ENCODE results near the gene ARID2.

DNA sequence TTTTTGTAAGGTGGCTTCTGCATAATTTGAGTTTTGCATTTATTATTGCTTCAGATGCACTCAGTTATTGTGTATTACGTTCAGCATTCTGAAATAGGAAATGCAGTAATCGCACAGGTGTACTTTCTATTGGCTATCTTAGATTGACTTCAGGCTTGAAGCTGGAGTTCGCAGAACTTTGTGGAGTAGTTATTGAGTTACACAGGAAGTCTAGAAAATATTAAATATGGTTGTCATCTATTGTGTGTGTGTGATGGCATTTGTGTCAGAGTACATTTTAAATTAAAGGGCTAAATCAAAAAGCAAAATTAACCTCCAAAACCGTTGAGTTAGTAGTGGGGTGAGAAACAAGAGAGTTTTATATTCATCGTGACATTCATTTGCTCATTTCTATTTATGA, 2.7 kb downstream of the ARID2 start:
- TF ChIP-seq ZNF610 (tag by site-specific recombination; IDR thresholded peaks at IDR 0.05; ENCODE audit: borderline replicate concordance): no peak
- TF ChIP-seq, protein P1, sequence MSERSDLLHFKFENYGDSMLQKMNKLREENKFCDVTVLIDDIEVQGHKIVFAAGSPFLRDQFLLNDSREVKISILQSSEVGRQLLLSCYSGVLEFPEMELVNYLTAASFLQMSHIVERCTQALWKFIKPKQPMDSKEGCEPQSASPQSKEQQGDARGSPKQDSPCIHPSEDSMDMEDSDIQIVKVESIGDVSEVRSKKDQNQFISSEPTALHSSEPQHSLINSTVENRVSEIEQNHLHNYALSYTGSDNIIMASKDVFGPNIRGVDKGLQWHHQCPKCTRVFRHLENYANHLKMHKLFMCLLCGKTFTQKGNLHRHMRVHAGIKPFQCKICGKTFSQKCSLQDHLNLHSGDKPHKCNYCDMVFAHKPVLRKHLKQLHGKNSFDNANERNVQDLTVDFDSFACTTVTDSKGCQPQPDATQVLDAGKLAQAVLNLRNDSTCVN (tag by site-specific recombination; optimal IDR thresholded peaks at IDR 0.05): no peak
- TF ChIP-seq ZNF350 (tag by site-specific recombination; IDR thresholded peaks at IDR 0.05): no peak
- TF ChIP-seq ZNF624 (tag by site-specific recombination; IDR thresholded peaks at IDR 0.05): no peak
- TF ChIP-seq ZNF404 (tag by site-specific recombination; IDR thresholded peaks at IDR 0.05): no peak
- TF ChIP-seq, protein P2, sequence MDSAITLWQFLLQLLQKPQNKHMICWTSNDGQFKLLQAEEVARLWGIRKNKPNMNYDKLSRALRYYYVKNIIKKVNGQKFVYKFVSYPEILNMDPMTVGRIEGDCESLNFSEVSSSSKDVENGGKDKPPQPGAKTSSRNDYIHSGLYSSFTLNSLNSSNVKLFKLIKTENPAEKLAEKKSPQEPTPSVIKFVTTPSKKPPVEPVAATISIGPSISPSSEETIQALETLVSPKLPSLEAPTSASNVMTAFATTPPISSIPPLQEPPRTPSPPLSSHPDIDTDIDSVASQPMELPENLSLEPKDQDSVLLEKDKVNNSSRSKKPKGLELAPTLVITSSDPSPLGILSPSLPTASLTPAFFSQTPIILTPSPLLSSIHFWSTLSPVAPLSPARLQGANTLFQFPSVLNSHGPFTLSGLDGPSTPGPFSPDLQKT (IDR thresholded peaks at IDR 0.05; ENCODE audit: borderline replicate concordance, low read depth, low read length): no peak
- no peak for TF ChIP-seq ZNF501 (tag by site-specific recombination; IDR thresholded peaks at IDR 0.05)
- TF ChIP-seq, protein P3, sequence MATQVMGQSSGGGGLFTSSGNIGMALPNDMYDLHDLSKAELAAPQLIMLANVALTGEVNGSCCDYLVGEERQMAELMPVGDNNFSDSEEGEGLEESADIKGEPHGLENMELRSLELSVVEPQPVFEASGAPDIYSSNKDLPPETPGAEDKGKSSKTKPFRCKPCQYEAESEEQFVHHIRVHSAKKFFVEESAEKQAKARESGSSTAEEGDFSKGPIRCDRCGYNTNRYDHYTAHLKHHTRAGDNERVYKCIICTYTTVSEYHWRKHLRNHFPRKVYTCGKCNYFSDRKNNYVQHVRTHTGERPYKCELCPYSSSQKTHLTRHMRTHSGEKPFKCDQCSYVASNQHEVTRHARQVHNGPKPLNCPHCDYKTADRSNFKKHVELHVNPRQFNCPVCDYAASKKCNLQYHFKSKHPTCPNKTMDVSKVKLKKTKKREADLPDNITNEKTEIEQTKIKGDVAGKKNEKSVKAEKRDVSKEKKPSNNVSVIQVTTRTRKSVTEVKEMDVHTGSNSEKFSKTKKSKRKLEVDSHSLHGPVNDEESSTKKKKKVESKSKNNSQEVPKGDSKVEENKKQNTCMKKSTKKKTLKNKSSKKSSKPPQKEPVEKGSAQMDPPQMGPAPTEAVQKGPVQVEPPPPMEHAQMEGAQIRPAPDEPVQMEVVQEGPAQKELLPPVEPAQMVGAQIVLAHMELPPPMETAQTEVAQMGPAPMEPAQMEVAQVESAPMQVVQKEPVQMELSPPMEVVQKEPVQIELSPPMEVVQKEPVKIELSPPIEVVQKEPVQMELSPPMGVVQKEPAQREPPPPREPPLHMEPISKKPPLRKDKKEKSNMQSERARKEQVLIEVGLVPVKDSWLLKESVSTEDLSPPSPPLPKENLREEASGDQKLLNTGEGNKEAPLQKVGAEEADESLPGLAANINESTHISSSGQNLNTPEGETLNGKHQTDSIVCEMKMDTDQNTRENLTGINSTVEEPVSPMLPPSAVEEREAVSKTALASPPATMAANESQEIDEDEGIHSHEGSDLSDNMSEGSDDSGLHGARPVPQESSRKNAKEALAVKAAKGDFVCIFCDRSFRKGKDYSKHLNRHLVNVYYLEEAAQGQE (tag by site-specific recombination; IDR thresholded peaks at IDR 0.05): no peak
- TF ChIP-seq, protein P4, sequence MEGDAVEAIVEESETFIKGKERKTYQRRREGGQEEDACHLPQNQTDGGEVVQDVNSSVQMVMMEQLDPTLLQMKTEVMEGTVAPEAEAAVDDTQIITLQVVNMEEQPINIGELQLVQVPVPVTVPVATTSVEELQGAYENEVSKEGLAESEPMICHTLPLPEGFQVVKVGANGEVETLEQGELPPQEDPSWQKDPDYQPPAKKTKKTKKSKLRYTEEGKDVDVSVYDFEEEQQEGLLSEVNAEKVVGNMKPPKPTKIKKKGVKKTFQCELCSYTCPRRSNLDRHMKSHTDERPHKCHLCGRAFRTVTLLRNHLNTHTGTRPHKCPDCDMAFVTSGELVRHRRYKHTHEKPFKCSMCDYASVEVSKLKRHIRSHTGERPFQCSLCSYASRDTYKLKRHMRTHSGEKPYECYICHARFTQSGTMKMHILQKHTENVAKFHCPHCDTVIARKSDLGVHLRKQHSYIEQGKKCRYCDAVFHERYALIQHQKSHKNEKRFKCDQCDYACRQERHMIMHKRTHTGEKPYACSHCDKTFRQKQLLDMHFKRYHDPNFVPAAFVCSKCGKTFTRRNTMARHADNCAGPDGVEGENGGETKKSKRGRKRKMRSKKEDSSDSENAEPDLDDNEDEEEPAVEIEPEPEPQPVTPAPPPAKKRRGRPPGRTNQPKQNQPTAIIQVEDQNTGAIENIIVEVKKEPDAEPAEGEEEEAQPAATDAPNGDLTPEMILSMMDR (tag by site-specific recombination; IDR thresholded peaks at IDR 0.05): no peak
- TF ChIP-seq ZNF23 (tag by site-specific recombination; IDR thresholded peaks at IDR 0.05; ENCODE audit: borderline replicate concordance): no peak

Measured in HEK293 (cell line).